ENCODE measurements around the gene ATP13A2. TPM values are rescaled to one million over a fixed set of nuclear protein-coding genes. Genes with fewer than 3 reads are reported as not detected.
"Not testable (repeated sequence)": the region's sequence is repeated elsewhere in the genome, so short reads cannot be mapped to it uniquely, and the experiment has no call there.

The ATP13A2 gene
- total RNA-seq, 4 donors from 2014 or later, result 23.8 to 66.5 (median 41.8) TPM

DNA sequence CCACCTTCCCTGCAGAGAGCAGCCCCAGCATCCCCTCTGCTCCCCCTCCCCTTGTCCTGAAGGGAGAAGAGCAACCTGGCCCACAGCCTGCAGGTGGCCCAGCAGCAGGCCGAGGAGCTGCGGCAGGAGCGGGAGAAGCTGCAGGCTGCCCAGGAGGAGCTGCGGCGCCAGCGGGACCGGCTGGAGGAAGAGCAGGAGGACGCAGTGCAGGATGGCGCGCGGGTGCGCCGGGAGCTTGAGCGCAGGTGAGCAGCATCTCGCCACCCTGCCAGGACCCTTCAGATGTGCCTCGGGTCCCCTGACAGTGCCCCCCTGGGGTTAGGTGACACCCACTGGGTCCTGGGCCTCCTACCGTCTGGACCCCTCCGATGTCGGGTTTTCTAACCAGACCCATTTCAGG, 67.7 kb downstream of the ATP13A2 start:
- intact Hi-C loops (cut with DNase I), result no loop called here
- H3K36me3 ChIP-seq, result peaks cover 0 to 93% (median 12%) of the 10 kb centered on the region in 3 donors
- DNase-seq, result no peak
- no peaks in the 10 kb centered on the region for H3K27me3 ChIP-seq
- H3K27ac ChIP-seq, result no peak overlapping the region
- 91 to 92% methylated on average over 18 to 19 of the region's 19 CpGs for WGBS, 2 donors
- no peak for TF ChIP-seq POLR2A (IDR thresholded peaks at IDR 0.05)
- TF ChIP-seq, protein P1, sequence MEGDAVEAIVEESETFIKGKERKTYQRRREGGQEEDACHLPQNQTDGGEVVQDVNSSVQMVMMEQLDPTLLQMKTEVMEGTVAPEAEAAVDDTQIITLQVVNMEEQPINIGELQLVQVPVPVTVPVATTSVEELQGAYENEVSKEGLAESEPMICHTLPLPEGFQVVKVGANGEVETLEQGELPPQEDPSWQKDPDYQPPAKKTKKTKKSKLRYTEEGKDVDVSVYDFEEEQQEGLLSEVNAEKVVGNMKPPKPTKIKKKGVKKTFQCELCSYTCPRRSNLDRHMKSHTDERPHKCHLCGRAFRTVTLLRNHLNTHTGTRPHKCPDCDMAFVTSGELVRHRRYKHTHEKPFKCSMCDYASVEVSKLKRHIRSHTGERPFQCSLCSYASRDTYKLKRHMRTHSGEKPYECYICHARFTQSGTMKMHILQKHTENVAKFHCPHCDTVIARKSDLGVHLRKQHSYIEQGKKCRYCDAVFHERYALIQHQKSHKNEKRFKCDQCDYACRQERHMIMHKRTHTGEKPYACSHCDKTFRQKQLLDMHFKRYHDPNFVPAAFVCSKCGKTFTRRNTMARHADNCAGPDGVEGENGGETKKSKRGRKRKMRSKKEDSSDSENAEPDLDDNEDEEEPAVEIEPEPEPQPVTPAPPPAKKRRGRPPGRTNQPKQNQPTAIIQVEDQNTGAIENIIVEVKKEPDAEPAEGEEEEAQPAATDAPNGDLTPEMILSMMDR (IDR thresholded peaks at IDR 0.05), result no peak
- peaks cover 8 to 14% (median 9%) of the 10 kb centered on the region in 3 donors for H3K4me1 ChIP-seq
- no peak overlapping the region for H3K4me3 ChIP-seq
- H3K9me3 ChIP-seq, result no peaks in the 10 kb centered on the region

DNA sequence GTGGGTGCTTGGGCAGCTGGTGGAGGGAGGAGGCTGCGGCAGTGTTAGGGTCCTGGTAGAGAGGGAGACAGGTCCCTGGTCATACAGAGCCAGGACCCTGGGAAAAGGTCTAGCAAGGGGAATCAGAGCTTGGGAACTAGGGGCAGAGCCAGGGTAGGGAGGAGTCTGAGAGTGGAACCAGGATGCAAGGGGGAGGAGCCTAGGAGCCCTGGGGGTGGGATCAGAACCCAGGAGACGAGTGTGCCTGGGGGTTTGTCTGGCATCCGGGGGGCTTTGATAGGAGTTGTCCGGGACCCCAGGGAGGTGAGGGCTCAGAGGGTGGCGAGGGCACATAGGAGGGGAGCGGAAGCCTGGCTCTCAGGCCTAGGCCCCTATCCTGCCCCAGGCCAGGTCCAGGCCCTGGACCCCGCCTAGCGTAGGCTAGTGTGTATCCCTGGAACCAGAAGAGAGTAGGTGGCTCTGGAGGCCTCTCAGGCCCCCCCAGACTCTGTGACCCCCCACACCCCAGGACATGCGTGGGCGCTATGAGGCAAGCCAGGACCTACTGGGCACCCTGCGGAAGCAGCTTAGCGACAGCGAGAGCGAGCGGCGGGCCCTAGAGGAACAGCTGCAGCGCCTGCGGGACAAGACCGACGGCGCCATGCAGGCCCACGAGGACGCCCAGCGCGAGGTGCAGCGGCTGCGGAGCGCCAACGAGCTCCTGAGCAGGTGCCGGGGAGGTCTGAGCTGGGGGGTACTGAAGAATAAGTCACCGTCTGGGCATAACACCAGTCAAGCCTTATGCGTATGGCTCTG, 72.1 kb downstream of the ATP13A2 start:
- H3K27ac ChIP-seq; DNase-seq; H3K4me1 ChIP-seq; H3K27me3 ChIP-seq; intact Hi-C loops (cut with DNase I); H3K9me3 ChIP-seq: not testable (repeated sequence)
- 93 to 94% methylated on average over 27 to 32 of the region's 32 CpGs for WGBS, 2 donors
- H3K36me3 ChIP-seq, result peaks cover 7 to 98% (median 8%) of the 10 kb centered on the region in 3 donors
- H3K4me3 ChIP-seq, result peak overlapping the region in 1 of 4 donors; percentile 29

- intact Hi-C loops (cut with DNase I), result no loop called here
- DNase-seq, result no peak
- H3K27me3 ChIP-seq, result no peaks in the 10 kb centered on the region
- WGBS, 2 donors, result 60 to 88% methylated on average over 7 to 8 of the region's 51 CpGs
- peaks cover 7 to 97% (median 8%) of the 10 kb centered on the region in 3 donors for H3K36me3 ChIP-seq
- no peaks in the 10 kb centered on the region for H3K9me3 ChIP-seq
- peak overlapping the region in 1 of 4 donors; percentile 29 for H3K4me3 ChIP-seq
- no peaks in the 10 kb centered on the region for H3K4me1 ChIP-seq
- TF ChIP-seq, protein P1 (IDR thresholded peaks at IDR 0.05), result no peak
- TF ChIP-seq POLR2A (IDR thresholded peaks at IDR 0.05), result no peak
- H3K27ac ChIP-seq, result no peak overlapping the region
Measured at GRCh38 chr1:16938351-16939321, 73.1 kb downstream of the ATP13A2 start.

GRCh38 chr1:16936580-16936979, 75.1 kb downstream of the ATP13A2 start:
- H3K9me3 ChIP-seq; DNase-seq; H3K27me3 ChIP-seq; H3K4me3 ChIP-seq; intact Hi-C loops (cut with DNase I); H3K4me1 ChIP-seq; H3K27ac ChIP-seq: not testable (repeated sequence)
- WGBS, 2 donors, result 89 to 93% methylated on average over 5 to 8 of the region's 16 CpGs
- H3K36me3 ChIP-seq, result peaks cover 3 to 97% (median 8%) of the 10 kb centered on the region in 3 donors

Other genes with a start within 250 kb of the ATP13A2 start
- under 1 TPM; under 0.01 TPM for gene RNU1-2, start 115.9 kb downstream of the ATP13A2 start, total RNA-seq
- gene CROCC, start 90.0 kb downstream of the ATP13A2 start, total RNA-seq, result 10 to 100 TPM in 3 of 4 donors, 1 to 10 TPM in 1; 8.5 to 43.1 (median 30.2) TPM
- 10 to 100 TPM in 1 of 4 donors, 1 to 10 TPM in 1, under 1 TPM in 1, not detected in 1; 0.70 to 10.5 (median 4.2) TPM for gene MFAP2, start 31.3 kb downstream of the ATP13A2 start, total RNA-seq
- gene SDHB, start 42.1 kb upstream of the ATP13A2 start, total RNA-seq, result 100 to 1,000 TPM in 3 of 4 donors, 10 to 100 TPM in 1; 78.4 to 137 (median 119) TPM
- 1 to 10 TPM in 2 of 4 donors, under 1 TPM in 2; 0.57 to 2.1 (median 1.1) TPM for gene PADI2, start 107.5 kb upstream of the ATP13A2 start, total RNA-seq
- gene PADI1, start 193.2 kb upstream of the ATP13A2 start, total RNA-seq, result 100 to 1,000 TPM in 2 of 4 donors, 10 to 100 TPM in 2; 45.3 to 121 (median 75.1) TPM
- 1 to 10 TPM in 3 of 4 donors, under 1 TPM in 1; 0.64 to 9.9 (median 2.3) TPM for gene PADI3, start 237.2 kb upstream of the ATP13A2 start, total RNA-seq